ENCODE results near the gene SKOR2.

SKOR2 gene

GRCh38 chr18:47247036-47247415, 4.4 kb downstream of the SKOR2 start:
- no peaks in the 10 kb centered on the region for H4K20me1 ChIP-seq (ENCODE audit: insufficient read depth, low read length)
- H2AFZ ChIP-seq (ENCODE audit: low read depth, low read length), result no peak overlapping the region
- no peaks in the 10 kb centered on the region for H3K79me2 ChIP-seq (ENCODE audit: low read length)
- no peak overlapping the region for H3K4me3 ChIP-seq (ENCODE audit: low read length)
- H3K27me3 ChIP-seq (ENCODE audit: low read depth, low read length), result peaks cover 44% of the 10 kb centered on the region
- no peak for TF ChIP-seq CTCF (IDR thresholded peaks at IDR 0.05; ENCODE audit: low read depth, low read length)
- TF ChIP-seq EZH2phosphoT487 (IDR thresholded peaks at IDR 0.05; ENCODE audit: low read depth), result no peak
- no peak overlapping the region for H3K27ac ChIP-seq (ENCODE audit: low read length)
- no peak overlapping the region for H3K9ac ChIP-seq (ENCODE audit: low read length)
- H3K4me2 ChIP-seq (ENCODE audit: low read length), result no peak overlapping the region
- no peaks in the 10 kb centered on the region for H3K4me1 ChIP-seq (ENCODE audit: low read length)
- no peaks in the 10 kb centered on the region for H3K9me3 ChIP-seq (ENCODE audit: insufficient read depth, low read length)
- no peaks in the 10 kb centered on the region for H3K36me3 ChIP-seq (replicated peaks; ENCODE audit: low read depth, low read length)

GRCh38 chr18:47246027-47246971, 5.2 kb downstream of the SKOR2 start:
- H3K27ac ChIP-seq (ENCODE audit: low read length), result no peak overlapping the region
- no peaks in the 10 kb centered on the region for H3K4me1 ChIP-seq (ENCODE audit: low read length)
- no peak overlapping the region for H3K4me3 ChIP-seq (ENCODE audit: low read length)
- no peaks in the 10 kb centered on the region for H3K9me3 ChIP-seq (ENCODE audit: insufficient read depth, low read length)
- H3K36me3 ChIP-seq (replicated peaks; ENCODE audit: low read depth, low read length), result no peaks in the 10 kb centered on the region
- H3K9ac ChIP-seq (ENCODE audit: low read length), result no peak overlapping the region
- H4K20me1 ChIP-seq (ENCODE audit: insufficient read depth, low read length), result no peaks in the 10 kb centered on the region
- H3K4me2 ChIP-seq (ENCODE audit: low read length), result no peak overlapping the region
- H2AFZ ChIP-seq (ENCODE audit: low read depth, low read length), result no peak overlapping the region
- no peak for TF ChIP-seq CTCF (IDR thresholded peaks at IDR 0.05; ENCODE audit: low read depth, low read length)
- TF ChIP-seq EZH2phosphoT487 (IDR thresholded peaks at IDR 0.05; ENCODE audit: low read depth), result no peak
- H3K79me2 ChIP-seq (ENCODE audit: low read length), result no peaks in the 10 kb centered on the region
- peaks cover 46% of the 10 kb centered on the region for H3K27me3 ChIP-seq (ENCODE audit: low read depth, low read length)

GRCh38 chr18:47244086-47244485, 7.4 kb downstream of the SKOR2 start:
- H3K9ac ChIP-seq (ENCODE audit: low read length), result no peak overlapping the region
- H4K20me1 ChIP-seq (ENCODE audit: insufficient read depth, low read length), result no peaks in the 10 kb centered on the region
- no peak overlapping the region for H3K4me2 ChIP-seq (ENCODE audit: low read length)
- peaks cover 62% of the 10 kb centered on the region for H3K27me3 ChIP-seq (ENCODE audit: low read depth, low read length)
- TF ChIP-seq EZH2phosphoT487 (IDR thresholded peaks at IDR 0.05; ENCODE audit: low read depth), result no peak
- TF ChIP-seq CTCF (IDR thresholded peaks at IDR 0.05; ENCODE audit: low read depth, low read length), result no peak
- no peak overlapping the region for H3K27ac ChIP-seq (ENCODE audit: low read length)
- H3K4me1 ChIP-seq (ENCODE audit: low read length), result no peaks in the 10 kb centered on the region
- H3K9me3 ChIP-seq (ENCODE audit: insufficient read depth, low read length), result no peaks in the 10 kb centered on the region
- H2AFZ ChIP-seq (ENCODE audit: low read depth, low read length), result no peak overlapping the region
- no peak overlapping the region for H3K4me3 ChIP-seq (ENCODE audit: low read length)
- no peaks in the 10 kb centered on the region for H3K36me3 ChIP-seq (replicated peaks; ENCODE audit: low read depth, low read length)
- no peaks in the 10 kb centered on the region for H3K79me2 ChIP-seq (ENCODE audit: low read length)

- Histone ChIP-seq H3K36me3 (replicated peaks; ENCODE audit: low read depth, low read length) (no peaks in the 10 kb centered on the region), H4K20me1 (ENCODE audit: insufficient read depth, low read length) (no peaks in the 10 kb centered on the region), H3K79me2 (ENCODE audit: low read length) (no peaks in the 10 kb centered on the region), H3K4me3 (ENCODE audit: low read length) (no peak overlapping the region), H3K27me3 (ENCODE audit: low read depth, low read length) (peaks cover 67% of the 10 kb centered on the region), H3K4me1 (ENCODE audit: low read length) (no peaks in the 10 kb centered on the region), H2AFZ (ENCODE audit: low read depth, low read length) (no peak overlapping the region), H3K9me3 (ENCODE audit: insufficient read depth, low read length) (no peaks in the 10 kb centered on the region), H3K9ac (ENCODE audit: low read length) (no peak overlapping the region), H3K4me2 (ENCODE audit: low read length) (no peak overlapping the region), H3K27ac (ENCODE audit: low read length) (no peak overlapping the region)
- TF ChIP-seq EZH2phosphoT487 (IDR thresholded peaks at IDR 0.05; ENCODE audit: low read depth) (no peak), CTCF (IDR thresholded peaks at IDR 0.05; ENCODE audit: low read depth, low read length) (no peak)
Observed at GRCh38 chr18:47235096-47235495, 16.4 kb downstream of the SKOR2 start.
